ENCODE results near the gene KLHL26. TPM values are rescaled to one million over a fixed set of nuclear protein-coding genes. Genes with fewer than 3 reads are reported as not detected.

KLHL26 gene
- polyA plus RNA-seq, 3 donors = 1.6 to 3.2 (median 2.0) TPM

GRCh38 chr19:18658366-18658855, 21.6 kb downstream of the KLHL26 start:
- Mint-ChIP-seq H3K4me1 (peaks cover 25% of the 10 kb centered on the region), H3K9me3 (peaks cover 0 to 5% (median 3%) of the 10 kb centered on the region in 7 donors), H3K27me3 (ENCODE audit: low read depth in 3 of 3) (peaks cover 8 to 11% (median 9%) of the 10 kb centered on the region in 3 donors), H3K36me3 (peaks cover 9 to 11% of the 10 kb centered on the region in 2 donors), H3K27ac (peak overlapping the region in 6 of 7 donors; percentile 3 to 74 (median 33)), H3K4me3 (no peak overlapping the region)
- Histone ChIP-seq H3K27me3 (ENCODE audit: control insufficient read depth in 2 of 2, insufficient read depth in 2 of 2, low read length in 2 of 2) (no peaks in the 10 kb centered on the region), H3K36me3 (replicated peaks in 1 of 2; ENCODE audit: control insufficient read depth in 1 of 2, insufficient read depth in 2 of 2, low read length in 2 of 2) (no peaks in the 10 kb centered on the region), H3K9ac (ENCODE audit: insufficient read depth, low read length, poor library complexity, severe bottlenecking) (no peak overlapping the region), H3K4me1 (ENCODE audit: control insufficient read depth in 1 of 2, insufficient read depth in 2 of 2, low read length in 2 of 2) (peaks cover 9 to 14% of the 10 kb centered on the region in 2 donors), H3K4me3 (replicated peaks in 1 of 3; ENCODE audit: low read depth in 2 of 3, low read length in 3 of 3) (no peak overlapping the region), H2AFZ (ENCODE audit: insufficient read depth, low read depth, low read length, poor library complexity, severe bottlenecking) (no peak overlapping the region), H3K4me2 (replicated peaks; ENCODE audit: extremely low read depth, low read length, poor library complexity, severe bottlenecking) (no peak overlapping the region), H4K20me1 (ENCODE audit: insufficient read depth, low read length) (peaks cover 60% of the 10 kb centered on the region), H3K27ac (ENCODE audit: low read depth in 1 of 2, low read length in 2 of 2) (no peak overlapping the region), H3K79me2 (ENCODE audit: insufficient read depth, low read length) (no peaks in the 10 kb centered on the region), H3K9me3 (replicated peaks in 1 of 2; ENCODE audit: control insufficient read depth in 1 of 2, insufficient read depth in 1 of 2, low read length in 2 of 2) (no peaks in the 10 kb centered on the region)
- TF ChIP-seq CTCF (IDR thresholded peaks at IDR 0.05) = no peak
- DNase-seq = no peak
- intact Hi-C loops (cut with micrococcal nuclease) = loop anchor here in 1 of 2 donors (5.0 kb wide), 1 partner anchor 44 kb away; no protein-coding TSS in a partner anchor
- WGBS (ENCODE audit: insufficient coverage) = 78% methylated on average over 3 of the region's 4 CpGs

- H3K4me3 Mint-ChIP-seq = peak overlapping the region; percentile 63 to 82
- 61% methylated on average over 14 of the region's 30 CpGs for WGBS (ENCODE audit: insufficient coverage)
- Histone ChIP-seq H2AFZ (ENCODE audit: insufficient read depth, low read depth, low read length, poor library complexity, severe bottlenecking) (no peak overlapping the region), H3K9ac (ENCODE audit: insufficient read depth, low read length, poor library complexity, severe bottlenecking) (no peak overlapping the region), H3K4me2 (replicated peaks; ENCODE audit: extremely low read depth, low read length, poor library complexity, severe bottlenecking) (peak overlapping the region; percentile 62), H3K4me1 (ENCODE audit: control insufficient read depth in 1 of 2, insufficient read depth in 2 of 2, low read length in 2 of 2) (peaks cover 9 to 14% of the 10 kb centered on the region in 2 donors), H3K36me3 (replicated peaks in 1 of 2; ENCODE audit: control insufficient read depth in 1 of 2, insufficient read depth in 2 of 2, low read length in 2 of 2) (peaks cover 0 to 5% of the 10 kb centered on the region in 2 donors), H3K79me2 (ENCODE audit: insufficient read depth, low read length) (no peaks in the 10 kb centered on the region), H3K4me3 (replicated peaks in 1 of 3; ENCODE audit: low read depth in 2 of 3, low read length in 3 of 3) (peak overlapping the region in 1 of 3 experiments; percentile 54), H4K20me1 (ENCODE audit: insufficient read depth, low read length) (peaks cover 62% of the 10 kb centered on the region), H3K9me3 (replicated peaks in 1 of 2; ENCODE audit: control insufficient read depth in 1 of 2, insufficient read depth in 1 of 2, low read length in 2 of 2) (no peaks in the 10 kb centered on the region), H3K27ac (ENCODE audit: low read depth in 1 of 2, low read length in 2 of 2) (peak overlapping the region in 1 of 2 donors; percentile 31), H3K27me3 (ENCODE audit: control insufficient read depth in 2 of 2, insufficient read depth in 2 of 2, low read length in 2 of 2) (no peaks in the 10 kb centered on the region)
- DNase-seq = peak; percentile 44 to 58 (median 48)
- peaks cover 29% of the 10 kb centered on the region for H3K4me1 Mint-ChIP-seq
- peak overlapping the region in 6 of 7 donors; percentile 5 to 75 (median 46) for H3K27ac Mint-ChIP-seq
- H3K36me3 Mint-ChIP-seq = peaks cover 9 to 17% of the 10 kb centered on the region in 2 donors
- H3K9me3 Mint-ChIP-seq = peaks cover 0 to 5% (median 3%) of the 10 kb centered on the region in 7 donors
- peaks cover 8 to 11% (median 9%) of the 10 kb centered on the region in 3 donors for H3K27me3 Mint-ChIP-seq (ENCODE audit: low read depth in 3 of 3)
- intact Hi-C loops (cut with micrococcal nuclease) = loop anchor here in 1 of 2 donors (5.0 kb wide), 1 partner anchor 43 kb away; no protein-coding TSS in a partner anchor
- TF ChIP-seq CTCF (IDR thresholded peaks at IDR 0.05) = no peak
Observed at GRCh38 chr19:18659281-18660050, 22.6 kb downstream of the KLHL26 start.

All from CD14-positive monocyte (primary cell).